LNCaP clone FGC (cell line): Measurements from ENCODE around the gene HECTD2.

ENCODE experiments used
- DNase-seq: peaks from one replicate; pipeline ENCODE4 v3.0.0-alpha.2; 2011; ENCODE audit warnings: low read depth
- H3K4me3 ChIP-seq: 2 replicates; pipeline ENCODE4 v1.5.1; 2011; ENCODE audit warnings: mild to moderate bottlenecking, low read depth, low read length, control low read depth
- TF ChIP-seq, protein P1 (sequence below): IDR thresholded peaks from 2 replicates; pipeline ENCODE4 v1.5.1; 2012; ENCODE audit warnings: mild to moderate bottlenecking; ENCODE audit not compliant: control insufficient read depth, insufficient read depth; ENCODE audit errors: extremely low read depth

HECTD2 gene

GRCh38 chr10:91415816-91416215, 5.7 kb downstream of the HECTD2 start:
- TF ChIP-seq, protein P1, sequence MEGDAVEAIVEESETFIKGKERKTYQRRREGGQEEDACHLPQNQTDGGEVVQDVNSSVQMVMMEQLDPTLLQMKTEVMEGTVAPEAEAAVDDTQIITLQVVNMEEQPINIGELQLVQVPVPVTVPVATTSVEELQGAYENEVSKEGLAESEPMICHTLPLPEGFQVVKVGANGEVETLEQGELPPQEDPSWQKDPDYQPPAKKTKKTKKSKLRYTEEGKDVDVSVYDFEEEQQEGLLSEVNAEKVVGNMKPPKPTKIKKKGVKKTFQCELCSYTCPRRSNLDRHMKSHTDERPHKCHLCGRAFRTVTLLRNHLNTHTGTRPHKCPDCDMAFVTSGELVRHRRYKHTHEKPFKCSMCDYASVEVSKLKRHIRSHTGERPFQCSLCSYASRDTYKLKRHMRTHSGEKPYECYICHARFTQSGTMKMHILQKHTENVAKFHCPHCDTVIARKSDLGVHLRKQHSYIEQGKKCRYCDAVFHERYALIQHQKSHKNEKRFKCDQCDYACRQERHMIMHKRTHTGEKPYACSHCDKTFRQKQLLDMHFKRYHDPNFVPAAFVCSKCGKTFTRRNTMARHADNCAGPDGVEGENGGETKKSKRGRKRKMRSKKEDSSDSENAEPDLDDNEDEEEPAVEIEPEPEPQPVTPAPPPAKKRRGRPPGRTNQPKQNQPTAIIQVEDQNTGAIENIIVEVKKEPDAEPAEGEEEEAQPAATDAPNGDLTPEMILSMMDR: no peak
- H3K4me3 ChIP-seq: no peak overlapping the region
- DNase-seq: no peak

- no peak for DNase-seq
- TF ChIP-seq, protein P1: no peak
- H3K4me3 ChIP-seq: no peak overlapping the region
These were observed 6.3 kb downstream of the HECTD2 start for GRCh38 chr10:91416339-91416855.

DNA sequence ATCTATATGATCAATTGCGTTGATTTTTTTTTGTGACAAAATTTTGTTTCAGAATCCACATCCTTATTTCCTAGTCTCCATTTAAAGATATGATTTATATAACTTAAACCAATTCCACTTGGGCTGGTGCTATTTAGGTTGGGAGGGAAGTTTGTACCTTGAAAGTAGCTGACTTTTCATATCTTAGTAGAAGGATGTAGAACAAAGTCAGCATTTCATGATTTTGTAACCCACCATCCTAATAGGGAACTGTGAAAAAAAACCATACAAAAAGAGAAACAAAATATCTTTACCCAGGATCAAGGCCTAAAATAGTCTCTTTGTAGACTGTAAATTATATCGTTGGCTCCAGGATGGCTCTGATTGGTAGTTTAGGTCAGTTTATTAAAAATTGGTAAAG, 8.3 kb downstream of the HECTD2 start:
- TF ChIP-seq, protein P1: no peak
- no peak for DNase-seq
- no peak overlapping the region for H3K4me3 ChIP-seq

- TF ChIP-seq, protein P1: no peak
- no peak for DNase-seq
- H3K4me3 ChIP-seq: no peak overlapping the region
These were observed 10.7 kb downstream of the HECTD2 start for GRCh38 chr10:91420868-91421267.

DNA sequence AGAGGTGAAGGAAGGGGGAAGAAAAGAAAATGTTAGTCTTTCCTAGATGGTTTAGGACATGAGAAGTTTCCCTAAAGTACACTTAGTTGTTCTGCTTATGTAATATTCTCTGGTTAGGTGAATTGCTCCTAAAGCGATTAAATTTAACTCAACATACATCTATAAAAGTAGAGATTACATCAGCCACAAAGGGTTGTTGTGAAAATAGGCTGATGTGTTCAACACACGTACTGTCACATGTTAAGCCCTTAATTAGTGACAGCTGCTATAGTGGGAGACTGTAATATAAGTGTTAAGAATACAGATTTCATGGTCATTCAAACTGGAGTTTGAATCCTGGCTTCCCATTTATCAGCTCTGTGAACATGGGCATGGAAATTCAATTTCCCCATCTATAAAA, 12.8 kb downstream of the HECTD2 start:
- TF ChIP-seq, protein P1: no peak
- no peak overlapping the region for H3K4me3 ChIP-seq
- DNase-seq: no peak

DNA sequence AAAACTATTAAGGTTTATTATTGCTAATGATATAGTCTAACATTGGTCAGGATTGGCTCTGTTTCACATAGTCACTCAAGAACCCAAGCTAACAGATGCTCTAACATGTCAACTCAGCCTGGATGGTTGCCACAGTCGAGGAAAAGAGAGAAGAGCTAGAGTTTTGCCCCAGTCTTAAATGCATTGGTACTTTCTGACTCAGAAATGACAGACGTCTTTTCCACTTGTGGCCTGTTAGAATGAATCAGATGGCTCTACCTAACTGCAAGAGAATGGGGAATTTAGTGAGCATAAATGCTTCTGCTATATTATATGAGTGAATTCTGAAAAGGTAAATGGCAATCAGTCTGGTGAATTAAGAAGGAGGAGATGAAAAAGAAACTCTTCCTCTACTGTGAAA, 13.9 kb downstream of the HECTD2 start:
- DNase-seq: no peak
- H3K4me3 ChIP-seq: no peak overlapping the region
- TF ChIP-seq, protein P1: no peak

GRCh38 chr10:91432175-91432574, 22.0 kb downstream of the HECTD2 start:
- no peak for DNase-seq
- TF ChIP-seq, protein P1: no peak
- no peak overlapping the region for H3K4me3 ChIP-seq
